ENCODE measurements around the gene METRNL. TPM values are rescaled to one million over a fixed set of nuclear protein-coding genes. Genes with fewer than 3 reads are reported as not detected.

Gene METRNL
- total RNA-seq, 1 donor from 2014 or later = 50.8 TPM

- Histone ChIP-seq H3K27me3 (ENCODE audit: control insufficient read depth, insufficient read depth, low read length) (peaks cover 4% of the 10 kb centered on the region), H3K4me3 (ENCODE audit: low read depth, low read length) (no peak overlapping the region), H3K36me3 (ENCODE audit: control insufficient read depth, insufficient read depth, low read length) (no peaks in the 10 kb centered on the region)
- FAIRE-seq (no peak), DNase-seq (ENCODE audit: low read depth) (no peak)
- TF ChIP-seq CTCF (IDR thresholded peaks at IDR 0.05; ENCODE audit: insufficient read depth, low read length, severe bottlenecking) = no peak
These were observed 35.3 kb downstream of the METRNL start for GRCh38 chr17:83114706-83115105.

DNA sequence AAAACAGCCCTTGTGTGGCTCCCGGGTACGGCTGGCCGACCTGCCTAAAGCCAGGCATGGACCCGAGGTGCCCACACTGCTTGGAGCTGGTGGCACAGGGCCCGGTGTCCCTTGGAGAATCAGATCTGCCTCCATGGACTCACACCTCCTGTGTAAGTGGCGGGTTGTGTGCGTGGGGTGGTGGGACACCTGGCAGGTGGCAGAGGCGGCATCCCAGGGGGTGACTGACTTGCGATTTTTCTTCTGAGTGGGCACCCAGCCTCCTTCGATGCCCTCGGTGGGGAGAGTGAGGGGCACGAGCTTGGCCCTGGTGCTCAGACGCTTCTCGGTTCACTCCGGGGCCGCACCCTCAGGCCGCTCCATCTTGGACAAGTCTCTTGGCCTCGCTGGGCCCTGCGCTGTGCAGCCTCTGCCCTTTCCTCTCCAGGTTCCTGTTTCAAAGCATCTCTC lies 35.8 kb downstream of the METRNL start:
- no peak for DNase-seq (ENCODE audit: low read depth)

DNA sequence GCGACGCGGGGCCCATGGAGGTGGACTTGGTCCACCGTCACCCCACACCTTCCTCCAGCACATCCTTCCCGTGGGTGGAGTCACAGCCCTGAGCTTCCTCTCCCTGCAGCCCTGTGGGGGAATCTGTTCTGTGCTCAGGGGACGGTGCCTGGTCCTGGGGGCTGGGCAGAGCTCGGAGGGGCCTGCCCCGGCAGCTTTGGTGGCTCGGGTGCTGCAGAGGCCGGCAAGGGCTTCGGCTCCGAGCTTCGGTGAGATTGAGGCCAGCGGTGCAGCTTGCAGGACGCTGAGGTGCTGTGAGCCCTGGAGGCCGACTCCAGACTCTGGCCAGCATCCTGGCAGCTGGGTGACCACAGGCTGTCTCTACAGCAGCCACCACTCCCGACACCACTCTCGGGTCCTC lies 36.4 kb downstream of the METRNL start:
- TF ChIP-seq CTCF (IDR thresholded peaks at IDR 0.05; ENCODE audit: insufficient read depth, low read length, severe bottlenecking) = no peak
- DNase-seq (ENCODE audit: low read depth) (no peak), FAIRE-seq (no peak)

More for the DNA sequence above, 35.8 kb downstream of the METRNL start:
- Histone ChIP-seq H3K4me3 (ENCODE audit: low read depth, low read length) (no peak overlapping the region), H3K27me3 (ENCODE audit: control insufficient read depth, insufficient read depth, low read length) (peaks cover 4% of the 10 kb centered on the region), H3K36me3 (ENCODE audit: control insufficient read depth, insufficient read depth, low read length) (no peaks in the 10 kb centered on the region)
- no peak for FAIRE-seq
- TF ChIP-seq CTCF (IDR thresholded peaks at IDR 0.05; ENCODE audit: insufficient read depth, low read length, severe bottlenecking) = no peak

GRCh38 chr17:83116311-83116771 lies 36.9 kb downstream of the METRNL start:
- peaks cover 4% of the 10 kb centered on the region for H3K27me3 ChIP-seq (ENCODE audit: control insufficient read depth, insufficient read depth, low read length)
- TF ChIP-seq CTCF (IDR thresholded peaks at IDR 0.05; ENCODE audit: insufficient read depth, low read length, severe bottlenecking) = no peak
- no peak for DNase-seq (ENCODE audit: low read depth)
- no peak for FAIRE-seq
- H3K36me3 ChIP-seq (ENCODE audit: control insufficient read depth, insufficient read depth, low read length) = no peaks in the 10 kb centered on the region
- no peak overlapping the region for H3K4me3 ChIP-seq (ENCODE audit: low read depth, low read length)

More for the DNA sequence above, 36.4 kb downstream of the METRNL start:
- H3K27me3 ChIP-seq (ENCODE audit: control insufficient read depth, insufficient read depth, low read length) = peaks cover 4% of the 10 kb centered on the region
- no peaks in the 10 kb centered on the region for H3K36me3 ChIP-seq (ENCODE audit: control insufficient read depth, insufficient read depth, low read length)
- H3K4me3 ChIP-seq (ENCODE audit: low read depth, low read length) = no peak overlapping the region

GRCh38 chr17:83116783-83117555 lies 37.6 kb downstream of the METRNL start:
- no peak for TF ChIP-seq CTCF (IDR thresholded peaks at IDR 0.05; ENCODE audit: insufficient read depth, low read length, severe bottlenecking)
- Histone ChIP-seq H3K4me3 (ENCODE audit: low read depth, low read length) (no peak overlapping the region), H3K27me3 (ENCODE audit: control insufficient read depth, insufficient read depth, low read length) (peaks cover 4% of the 10 kb centered on the region), H3K36me3 (ENCODE audit: control insufficient read depth, insufficient read depth, low read length) (no peaks in the 10 kb centered on the region)
- FAIRE-seq (no peak), DNase-seq (ENCODE audit: low read depth) (no peak)
